T1000 (cell line): ENCODE data around the gene GLIS1.

Experiments
- DNase-seq: peaks from one replicate; lab custom pipeline; 2025; ENCODE audit warnings: mixed read lengths; lab: John Stamatoyannopoulos, UW

Gene GLIS1

GRCh38 chr1:53463961-53464899 lies 274.7 kb downstream of the GLIS1 start:
- no peak for DNase-seq

- DNase-seq = no peak
Measured at GRCh38 chr1:53462769-53463501, 276.0 kb downstream of the GLIS1 start.

GRCh38 chr1:53462193-53462592 lies 276.8 kb downstream of the GLIS1 start:
- DNase-seq = no peak

- no peak for DNase-seq
Measured at GRCh38 chr1:53461323-53462044, 277.5 kb downstream of the GLIS1 start.

GRCh38 chr1:53460666-53461322 lies 278.2 kb downstream of the GLIS1 start:
- no peak for DNase-seq

- no peak for DNase-seq
Measured at GRCh38 chr1:53460211-53460634, 278.7 kb downstream of the GLIS1 start.

- no peak for DNase-seq
Measured at GRCh38 chr1:53459321-53460175, 279.4 kb downstream of the GLIS1 start, which contains the start of gene DMRTB1. Gene DMRTB1 (plus strand): TSS chr1:53459399. CDS start chr1:53459454, 55 bp downstream.

- DNase-seq = no peak
Measured at GRCh38 chr1:53458634-53459033, 280.3 kb downstream of the GLIS1 start.
